Activated T-cell treated with anti-CD3 and anti-CD28 coated beads for 1 hour (primary cell): Measurements from ENCODE around the gene MAP4K4.
"Not testable (repeated sequence)": the region's sequence is repeated elsewhere in the genome, so short reads cannot be mapped to it uniquely, and the experiment has no call there.

Source experiments
- DNase-seq: peaks from one replicate; pipeline ENCODE4 v3.0.0-alpha.2; 2020; ENCODE audit warnings: low read depth

The MAP4K4 gene

GRCh38 chr2:101921953-101922325 is 224.4 kb downstream of the MAP4K4 start:
- DNase-seq: no peak

GRCh38 chr2:101924311-101924710 is 226.8 kb downstream of the MAP4K4 start:
- not testable (repeated sequence) for DNase-seq

GRCh38 chr2:101930019-101930418 is 232.5 kb downstream of the MAP4K4 start:
- DNase-seq: no peak

- DNase-seq: no peak
Observed at GRCh38 chr2:101930847-101931246, 233.3 kb downstream of the MAP4K4 start.

- no peak for DNase-seq
Observed at GRCh38 chr2:101931402-101931801, 233.9 kb downstream of the MAP4K4 start.

GRCh38 chr2:101935764-101936163 is 238.3 kb downstream of the MAP4K4 start:
- DNase-seq: not testable (repeated sequence)

- DNase-seq: no peak
Observed at GRCh38 chr2:101942851-101943250, 245.3 kb downstream of the MAP4K4 start.
